Fibroblast of peridontal ligament (primary cell): ENCODE data around the gene ADGRB2.

ENCODE experiments used
- DNase-seq: peaks from one replicate; pipeline ENCODE4 v3.0.0-alpha.2; 2010; ENCODE audit errors: extremely low read depth

ADGRB2 gene

GRCh38 chr1:31783846-31784245 lies 19.7 kb upstream of the ADGRB2 start:
- no peak for DNase-seq

- DNase-seq: no peak
These were observed 18.6 kb upstream of the ADGRB2 start for GRCh38 chr1:31782421-31783410.

GRCh38 chr1:31781756-31782371 lies 17.7 kb upstream of the ADGRB2 start:
- no peak for DNase-seq

- DNase-seq: no peak
These were observed 17.1 kb upstream of the ADGRB2 start for GRCh38 chr1:31781138-31781755.

GRCh38 chr1:31780632-31781031 lies 16.5 kb upstream of the ADGRB2 start:
- DNase-seq: no peak

- DNase-seq: no peak
These were observed 15.5 kb upstream of the ADGRB2 start for GRCh38 chr1:31779687-31780086.

- no peak for DNase-seq
These were observed 14.8 kb upstream of the ADGRB2 start for GRCh38 chr1:31778763-31779488.

GRCh38 chr1:31776516-31776915 lies 12.4 kb upstream of the ADGRB2 start:
- no peak for DNase-seq

- no peak for DNase-seq
These were observed 11.9 kb upstream of the ADGRB2 start for GRCh38 chr1:31776032-31776431.

GRCh38 chr1:31775210-31775999 lies 11.3 kb upstream of the ADGRB2 start:
- DNase-seq: no peak

- no peak for DNase-seq
These were observed 10.4 kb upstream of the ADGRB2 start for GRCh38 chr1:31774495-31774894.

- DNase-seq: no peak
These were observed 9.7 kb upstream of the ADGRB2 start for GRCh38 chr1:31773861-31774260.

GRCh38 chr1:31772669-31773248 lies 8.6 kb upstream of the ADGRB2 start:
- no peak for DNase-seq

GRCh38 chr1:31771891-31772668 lies 7.9 kb upstream of the ADGRB2 start:
- no peak for DNase-seq

- DNase-seq: no peak
These were observed 5.7 kb upstream of the ADGRB2 start for GRCh38 chr1:31769720-31770390.

- DNase-seq: no peak
These were observed 5.0 kb upstream of the ADGRB2 start for GRCh38 chr1:31768939-31769704.

- DNase-seq: no peak
These were observed 4.3 kb upstream of the ADGRB2 start for GRCh38 chr1:31768407-31768907.

GRCh38 chr1:31767225-31767624 lies 3.1 kb upstream of the ADGRB2 start:
- DNase-seq: no peak
